Measurements from ENCODE around the gene PPP2CA.
A peak's percentile ranks its signal among the peaks of the same experiment; 100 is the strongest.
"Not testable (repeated sequence)": the region's sequence is repeated elsewhere in the genome, so short reads cannot be mapped to it uniquely, and the experiment has no call there.

Gene PPP2CA

GRCh38 chr5:134188092-134188491, 37.8 kb downstream of the PPP2CA start:
- no peak for DNase-seq

GRCh38 chr5:134184155-134185135, 41.4 kb downstream of the PPP2CA start:
- DNase-seq = peak; percentile 76 to 85 (median 84)

DNA sequence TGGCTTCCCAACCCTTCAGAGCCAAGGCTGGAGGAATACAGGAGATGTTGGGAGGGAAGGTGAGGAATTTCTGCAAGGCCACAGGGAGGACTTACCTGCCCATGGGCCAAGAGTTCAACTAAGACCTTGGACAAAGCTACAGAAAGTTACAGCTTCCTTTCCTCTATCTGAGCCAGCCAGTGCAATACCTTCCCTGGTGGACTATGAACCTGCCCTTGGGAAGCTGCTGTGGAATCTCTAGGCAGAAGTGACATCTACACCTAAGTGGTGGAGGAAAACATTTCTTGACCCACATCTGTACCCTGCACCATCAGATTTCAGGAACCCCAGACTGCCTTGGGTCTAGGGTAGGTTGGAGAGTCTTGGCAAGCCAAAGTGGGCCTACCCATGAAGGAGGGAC, 42.4 kb downstream of the PPP2CA start:
- no peak for DNase-seq

- DNase-seq = no peak
Observed at GRCh38 chr5:134178096-134178419, 47.8 kb downstream of the PPP2CA start.

GRCh38 chr5:134177369-134178095, 48.3 kb downstream of the PPP2CA start:
- no peak for DNase-seq

GRCh38 chr5:134176511-134177368, 49.1 kb downstream of the PPP2CA start, which contains the start of gene SKP1:
SKP1 (minus strand) TSS chr5:134176950; CDS start chr5:134174022, 2,928 bp downstream.
- peak; percentile 91 to 96 (median 94) for DNase-seq

DNA sequence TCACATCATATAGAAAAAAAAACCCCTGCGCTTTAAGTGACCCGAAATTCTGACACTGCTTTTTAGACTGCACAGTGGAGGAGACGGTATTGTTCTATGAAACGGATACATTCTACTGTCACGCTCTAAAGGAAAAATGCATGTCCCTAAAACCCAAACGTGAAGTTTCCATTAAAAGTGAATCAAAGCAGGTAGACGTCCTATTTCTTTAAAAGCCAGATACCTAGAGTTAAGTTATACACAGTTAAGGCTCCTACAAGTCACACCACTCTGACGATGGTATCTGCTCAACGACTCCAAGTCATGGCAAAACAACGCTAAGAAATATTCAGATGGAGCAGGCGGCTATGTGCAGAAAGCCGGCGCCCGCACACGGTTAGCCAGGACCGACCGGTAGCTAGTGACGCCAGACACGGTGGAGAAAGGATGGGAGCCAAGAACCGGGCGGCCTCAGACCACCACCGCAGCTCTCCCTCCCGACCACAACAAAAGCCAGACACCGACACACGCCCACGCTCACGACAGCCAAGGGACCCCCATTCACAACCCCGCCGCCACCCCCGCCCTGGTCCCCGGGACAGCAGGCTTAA, 49.9 kb downstream of the PPP2CA start:
- DNase-seq = peak; percentile 7 to 23 (median 16)

DNA sequence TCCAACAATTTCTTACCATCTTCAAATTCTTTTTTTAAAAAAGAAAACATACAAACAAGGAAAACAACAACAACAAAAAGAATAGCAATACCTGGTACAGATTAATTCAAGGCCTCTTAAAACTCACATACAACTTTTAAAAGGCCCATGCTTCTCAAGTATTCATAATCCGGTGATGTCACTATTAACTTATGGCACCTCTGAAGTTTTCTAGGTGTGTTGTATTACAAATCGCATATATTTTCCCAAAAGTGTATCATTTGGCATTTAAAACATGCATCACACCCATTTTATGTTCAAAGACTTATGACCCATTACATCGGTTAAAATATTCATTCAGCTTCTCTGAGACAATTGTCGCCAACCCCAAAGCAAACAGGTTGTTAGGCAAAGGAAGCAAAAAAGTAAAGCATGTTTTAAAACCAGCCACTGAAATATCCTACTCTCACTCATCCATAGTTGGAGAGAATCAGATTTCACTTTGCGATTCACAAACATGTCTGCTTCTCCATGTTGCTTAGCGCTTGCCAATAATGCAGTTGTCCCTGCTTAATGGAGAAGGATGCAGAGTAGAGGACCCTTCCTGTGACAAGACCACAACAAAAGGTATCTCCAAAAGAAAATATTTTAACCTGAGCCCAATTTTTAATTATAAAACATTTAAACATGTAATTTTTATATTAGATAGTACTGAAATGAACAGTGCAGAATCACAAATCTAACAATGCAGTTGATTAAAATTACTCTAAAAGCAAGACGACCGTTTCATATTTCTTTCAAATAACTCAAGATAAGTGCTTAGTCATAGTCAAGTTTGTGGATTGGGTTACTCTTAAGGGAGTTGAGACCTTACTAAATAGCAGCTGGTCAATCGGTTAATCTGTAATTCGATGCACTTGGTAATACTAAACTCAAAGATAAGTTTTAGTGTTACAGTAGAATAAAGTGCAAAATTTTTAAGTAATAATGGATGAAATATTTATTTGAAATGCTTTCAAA, 50.7 kb downstream of the PPP2CA start:
- peak; percentile 7 to 33 (median 17) for DNase-seq

- no peak for DNase-seq
Observed at GRCh38 chr5:134171972-134172371, 53.9 kb downstream of the PPP2CA start.

- no peak for DNase-seq
Observed at GRCh38 chr5:134162592-134162991, 63.3 kb downstream of the PPP2CA start.

- DNase-seq = no peak
Observed at GRCh38 chr5:134161513-134162395, 64.1 kb downstream of the PPP2CA start.

DNA sequence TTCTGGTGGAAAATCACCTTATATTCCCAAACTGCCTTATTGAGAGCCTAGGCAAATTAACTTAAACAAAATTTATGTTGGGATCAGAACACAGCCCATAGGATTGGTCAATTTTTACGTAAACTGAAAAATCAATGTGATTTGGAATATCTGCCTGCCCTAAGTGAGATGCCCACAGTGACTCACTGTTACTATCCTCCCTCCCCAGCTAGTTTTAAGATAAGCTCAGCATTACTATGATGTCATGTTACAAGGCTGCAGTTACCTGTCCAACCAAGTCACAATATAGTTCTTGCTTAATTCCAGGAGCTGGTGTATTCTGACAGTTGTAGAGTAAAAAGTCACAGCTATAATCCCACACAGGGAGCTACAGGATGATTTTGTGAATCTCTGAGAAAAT, 72.2 kb downstream of the PPP2CA start:
- DNase-seq = no peak

- DNase-seq = no peak
Observed at GRCh38 chr5:134153241-134153640, 72.6 kb downstream of the PPP2CA start.

DNA sequence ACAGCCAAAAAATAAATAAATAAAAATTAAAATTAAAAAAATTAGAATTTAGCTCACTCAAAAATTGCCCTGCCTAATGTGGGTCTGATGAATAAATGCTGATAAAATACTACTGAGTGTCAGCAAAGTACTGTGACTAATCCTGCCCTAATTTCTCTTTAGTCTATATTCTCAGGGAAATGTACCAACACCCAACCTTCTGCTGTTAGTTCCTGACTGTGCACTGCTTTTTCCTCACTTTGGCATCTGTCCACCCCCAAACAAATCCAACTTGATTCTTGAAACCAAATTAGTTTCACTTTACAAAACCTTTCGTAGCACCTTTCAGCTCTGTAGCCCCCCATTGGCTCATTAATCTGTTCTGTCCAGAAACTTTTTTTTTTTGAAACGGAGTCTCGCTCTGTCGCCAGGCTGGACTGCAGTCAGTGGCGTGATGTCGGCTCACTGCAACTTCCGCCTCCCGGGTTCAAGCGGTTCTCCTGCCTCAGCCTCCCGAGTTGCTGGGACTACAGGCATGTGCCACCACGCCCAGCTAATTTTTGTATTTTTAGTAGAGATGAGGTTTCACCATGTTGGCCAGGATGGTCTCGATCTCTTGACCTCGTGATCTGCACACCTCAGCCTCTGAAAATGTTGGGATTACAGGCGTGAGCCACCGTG, 73.6 kb downstream of the PPP2CA start:
- DNase-seq = not testable (repeated sequence)

DNA sequence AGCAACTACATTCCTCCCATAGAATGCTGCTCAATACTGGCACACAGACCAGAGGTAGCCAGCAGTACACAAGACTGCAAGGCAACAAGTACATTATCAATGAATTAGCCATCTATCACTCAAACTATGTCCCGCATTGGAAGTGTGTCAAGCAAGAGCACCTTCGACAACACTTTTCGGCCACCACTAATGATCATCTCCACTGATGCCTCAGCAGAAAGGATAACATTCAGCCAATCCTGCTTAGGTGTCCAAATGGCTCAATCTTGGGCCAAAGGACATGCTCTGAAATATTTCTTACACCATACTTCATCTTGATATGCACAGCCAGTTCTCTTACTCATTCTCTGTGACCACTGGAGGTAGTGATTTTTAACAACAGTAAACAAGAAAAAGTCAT, 74.2 kb downstream of the PPP2CA start:
- no peak for DNase-seq

DNA sequence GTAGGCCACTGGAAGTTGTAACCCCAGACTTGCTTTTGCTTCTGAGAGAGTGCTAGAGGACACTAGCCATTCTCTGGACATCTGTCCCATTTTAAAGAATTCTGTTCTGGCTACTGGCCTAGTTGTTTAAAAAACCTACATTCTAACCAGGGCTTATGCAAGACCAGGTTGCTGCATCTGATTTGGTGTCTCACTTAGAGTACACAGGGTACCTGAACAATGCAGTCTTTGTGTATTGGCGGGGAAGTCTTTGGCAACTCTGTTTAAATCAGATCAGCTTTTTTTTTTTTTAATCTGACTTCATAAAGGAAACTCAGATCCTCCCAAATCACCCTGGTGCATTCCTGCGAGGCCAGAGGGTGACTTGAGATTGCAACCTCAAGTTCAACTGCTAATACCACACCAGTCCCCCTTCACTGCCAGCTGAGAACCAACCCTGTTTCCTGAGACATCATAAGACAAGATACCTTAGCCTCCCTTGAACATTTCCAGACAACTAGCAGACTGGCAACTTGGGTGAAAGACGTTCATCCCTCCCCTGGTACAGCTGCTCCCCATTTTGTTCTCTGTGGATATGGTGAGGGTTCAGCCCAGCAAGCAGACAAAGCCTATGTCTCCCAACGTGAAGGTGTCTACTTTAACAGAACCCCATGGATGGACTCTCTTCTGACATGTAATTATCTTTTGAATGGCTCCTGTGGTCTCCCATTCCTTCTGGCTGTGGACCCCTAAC, 76.1 kb downstream of the PPP2CA start:
- no peak for DNase-seq

DNA sequence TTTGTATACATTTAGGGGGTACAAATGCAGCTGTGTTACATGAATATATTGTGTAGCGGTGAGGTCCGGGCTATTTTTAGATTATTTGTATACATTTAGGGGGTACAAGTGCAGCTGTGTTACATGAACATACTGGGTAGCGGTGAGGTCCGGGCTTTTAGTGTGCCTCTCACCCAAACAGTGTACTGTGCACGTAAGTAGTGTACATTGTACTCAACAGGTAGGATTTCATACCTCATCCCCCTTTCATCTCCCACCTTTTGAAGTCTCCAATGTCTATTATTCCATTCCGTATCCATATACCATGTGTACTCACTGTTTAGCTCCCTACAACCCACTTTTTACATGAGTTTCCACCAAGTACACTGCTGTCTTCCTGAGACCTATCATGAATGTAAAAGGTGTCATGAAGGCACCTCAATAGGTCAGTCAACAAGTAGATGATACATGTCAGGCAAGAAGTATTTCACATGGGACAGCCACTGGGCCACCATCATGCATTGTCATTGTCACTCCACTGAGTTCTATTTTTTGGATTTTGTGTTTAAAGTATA, 76.8 kb downstream of the PPP2CA start:
- DNase-seq = no peak

DNA sequence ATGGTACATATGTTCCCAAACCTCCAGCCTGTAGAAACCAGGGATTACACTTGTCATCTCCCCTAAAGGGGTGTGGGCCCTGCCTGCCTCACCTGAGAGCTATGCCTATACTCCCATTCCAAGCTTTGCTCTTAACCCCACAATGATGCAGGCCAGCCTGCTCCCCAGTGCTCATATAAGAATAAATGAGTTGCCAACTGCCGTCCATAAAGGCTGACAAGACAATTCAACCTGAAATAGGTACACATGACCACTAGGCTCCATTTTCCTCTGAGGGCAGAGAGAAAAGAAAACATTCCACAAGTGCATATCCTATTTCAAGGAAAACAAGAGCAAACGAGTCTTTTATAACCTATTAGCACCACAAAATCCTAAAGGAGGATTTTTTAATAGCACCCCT, 77.6 kb downstream of the PPP2CA start:
- DNase-seq = no peak
